Activated effector memory CD4-positive, alpha-beta T cell treated with Interleukin-2 at 50 U/mL for 16 hours (primary cell): Measurements from ENCODE around the gene EDEM2.
"Not testable (repeated sequence)": the region's sequence is repeated elsewhere in the genome, so short reads cannot be mapped to it uniquely, and the experiment has no call there.

Experiments used
- DNase-seq: peaks from one replicate; pipeline ENCODE4 v3.0.0-alpha.2; 2020

The EDEM2 gene

DNA sequence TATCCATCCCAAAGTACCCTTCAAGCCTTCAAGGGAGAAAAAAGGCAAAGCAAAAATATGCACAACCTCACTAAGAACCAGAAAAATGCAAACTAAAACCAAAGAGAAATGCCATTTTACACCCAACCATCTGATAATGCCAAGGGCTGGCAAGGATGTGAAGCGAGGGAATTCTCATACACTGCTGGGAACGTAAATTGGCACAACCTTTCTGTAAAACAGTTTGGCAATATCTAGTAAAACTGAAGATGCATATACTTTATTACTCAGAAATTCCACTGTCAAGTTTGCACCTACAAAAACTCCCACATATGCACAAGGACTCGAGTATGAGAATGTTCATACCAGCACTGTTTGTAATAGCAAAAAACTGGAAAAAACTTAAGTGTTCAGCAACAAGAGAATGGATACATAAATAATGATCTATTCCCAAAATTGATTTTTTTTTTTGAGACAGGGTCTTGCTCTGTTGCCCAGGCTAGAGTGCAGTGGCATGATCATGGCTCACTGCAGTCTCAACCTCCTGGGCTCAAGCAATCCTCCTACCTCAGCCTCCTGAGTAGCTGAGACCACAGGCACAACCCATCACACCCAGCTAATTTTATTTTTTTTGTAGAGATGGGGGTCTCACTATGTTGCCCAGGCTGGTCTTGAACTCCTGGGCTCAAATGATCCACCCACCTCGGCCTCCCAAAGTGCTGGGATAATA, 21.7 kb upstream of the EDEM2 start:
- not testable (repeated sequence) for DNase-seq

DNA sequence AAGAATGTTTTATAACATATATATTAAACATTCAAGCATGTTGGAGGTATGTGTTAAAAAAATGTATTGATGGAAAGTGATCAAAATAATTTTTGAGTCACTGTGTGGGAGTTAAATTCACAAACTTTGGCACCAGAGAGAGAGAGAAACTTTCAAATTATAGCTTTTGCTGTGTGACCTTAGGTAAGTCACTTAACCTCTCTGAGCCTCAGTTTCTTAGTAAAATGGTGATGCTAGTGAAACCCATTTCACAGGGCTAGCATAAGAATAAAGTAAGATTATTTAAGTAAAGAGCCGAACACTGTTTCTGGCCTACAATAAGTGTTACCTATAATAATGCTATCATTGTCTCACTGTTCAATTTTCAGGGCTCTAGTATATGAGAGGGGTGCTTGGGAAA, 20.7 kb upstream of the EDEM2 start:
- no peak for DNase-seq

DNA sequence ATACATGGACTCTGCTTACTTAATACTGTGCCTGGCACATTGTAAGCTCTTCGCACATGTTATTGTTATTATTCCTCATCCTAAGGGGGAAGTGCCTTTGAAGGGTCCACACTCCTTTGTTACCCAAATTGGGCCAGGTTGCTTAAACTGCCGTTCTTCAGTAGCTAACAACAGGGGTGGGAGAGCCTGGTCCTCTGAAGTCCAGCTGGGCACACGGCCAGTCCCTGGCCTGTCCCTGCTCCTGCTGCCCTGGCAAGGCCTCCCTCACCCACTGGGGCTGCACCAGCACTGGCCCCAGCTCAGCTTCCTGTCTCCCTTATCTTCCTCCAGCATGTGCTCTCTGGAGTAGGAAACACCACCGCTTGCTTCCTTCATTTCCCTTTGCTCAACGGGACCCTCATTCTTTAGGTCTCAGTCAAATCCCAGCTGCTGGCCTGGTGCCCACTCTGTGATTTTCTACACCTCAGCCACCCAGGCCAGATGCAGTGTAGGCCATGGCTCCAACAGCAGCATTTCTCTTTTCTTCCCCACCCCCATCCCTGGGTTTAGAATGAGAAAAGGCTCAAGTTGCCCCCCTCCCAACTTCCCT, 19.2 kb upstream of the EDEM2 start:
- no peak for DNase-seq

DNA sequence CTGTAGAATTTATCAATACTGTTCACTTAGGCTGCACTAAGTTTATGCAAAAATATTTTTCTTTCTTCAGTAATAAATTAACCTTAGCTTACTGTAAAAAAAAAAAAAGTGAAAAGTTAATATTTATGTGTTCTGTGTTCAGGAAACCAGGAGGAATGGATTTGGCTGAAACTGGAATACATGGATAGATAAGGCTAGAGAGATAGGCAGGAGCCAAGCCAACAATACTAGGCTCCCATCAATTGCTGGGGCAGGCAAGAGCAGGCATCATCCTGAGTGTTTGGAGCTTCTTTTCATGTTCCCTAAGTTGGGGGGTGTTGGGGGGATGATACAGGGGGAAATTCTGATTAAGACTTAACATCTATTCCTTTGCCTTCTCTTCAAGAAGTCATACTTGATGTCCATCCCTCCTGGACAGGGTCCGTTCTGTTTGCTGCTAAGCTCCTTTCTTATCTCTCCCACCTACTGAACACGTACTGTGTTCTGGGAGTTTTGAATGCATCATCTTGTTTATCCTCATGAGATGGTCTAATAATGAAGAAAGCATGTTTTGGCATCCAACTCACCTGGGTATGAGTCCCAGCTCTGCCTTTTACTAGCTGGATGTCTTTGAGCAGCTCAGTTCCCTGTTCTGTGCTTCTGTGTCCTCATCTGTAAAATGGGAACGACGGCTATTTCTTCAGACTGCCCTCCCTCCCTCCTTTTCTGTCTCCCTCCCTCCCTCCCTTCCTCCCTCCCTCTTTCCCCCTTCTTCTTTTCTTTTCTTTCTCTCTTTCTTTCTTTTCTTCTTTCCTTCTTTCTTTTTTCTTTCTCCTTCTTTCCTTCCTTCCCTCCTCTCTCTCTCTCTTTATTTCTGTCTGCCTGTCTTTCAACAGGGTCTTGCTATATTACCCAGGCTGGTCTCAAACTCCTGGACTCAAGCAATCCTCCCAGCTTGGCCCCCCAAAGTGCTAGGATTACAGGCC, 18.4 kb upstream of the EDEM2 start:
- DNase-seq, result no peak

DNA sequence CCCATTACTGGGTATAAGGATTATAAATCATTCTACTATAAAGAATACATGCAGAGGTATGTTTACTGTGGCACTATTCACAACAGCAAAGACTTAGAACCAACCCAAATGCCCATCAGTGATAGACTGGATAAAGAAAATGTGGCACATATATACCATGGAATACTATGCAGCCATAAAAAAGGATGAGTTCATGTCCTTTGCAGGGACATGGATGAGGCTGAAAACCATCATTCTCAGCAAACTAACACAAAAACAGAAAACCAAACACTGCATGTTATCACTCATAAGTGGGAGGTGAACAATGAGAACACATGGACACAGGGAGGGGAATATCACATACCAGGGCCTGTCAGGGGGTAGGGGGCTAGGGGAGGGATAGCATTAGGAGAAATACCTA, 17.4 kb upstream of the EDEM2 start:
- not testable (repeated sequence) for DNase-seq

DNA sequence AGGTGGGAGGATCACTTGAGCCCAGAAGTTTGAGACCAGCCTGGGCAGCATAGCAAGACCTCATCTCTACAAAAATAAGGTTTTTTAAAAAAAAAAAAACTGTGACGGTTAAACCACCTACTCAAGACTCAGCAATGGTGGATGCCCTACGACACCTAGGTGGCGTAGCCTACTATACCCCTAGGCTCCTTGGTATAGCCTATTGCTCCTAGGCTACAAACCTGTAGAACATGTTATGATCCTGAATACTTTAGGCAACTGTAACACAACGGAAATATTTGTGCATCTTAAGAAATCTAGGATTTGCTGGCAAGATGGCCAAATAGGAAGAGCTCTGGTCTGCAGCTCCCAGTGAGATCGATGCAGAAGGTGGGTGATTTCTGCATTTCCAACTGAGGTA, 13.2 kb upstream of the EDEM2 start:
- not testable (repeated sequence) for DNase-seq

DNA sequence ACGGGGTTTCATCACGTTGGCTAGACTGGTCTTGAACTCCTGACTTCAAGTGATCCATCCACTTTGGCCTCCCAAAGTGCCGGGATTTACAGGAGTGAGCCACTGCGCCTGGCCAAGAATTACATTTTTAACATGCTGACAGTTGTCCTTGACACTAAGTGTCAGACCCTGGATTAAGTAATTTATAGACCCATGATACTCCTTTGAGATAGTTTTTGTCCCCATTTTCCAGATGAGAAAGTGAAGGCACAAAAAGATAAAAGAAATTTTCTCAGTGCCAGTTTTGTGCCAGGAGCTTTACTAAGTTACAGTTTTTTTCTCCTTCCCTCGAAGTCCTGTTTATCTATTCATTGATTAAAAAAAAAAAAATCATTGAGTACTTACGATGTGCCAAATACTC, 9.8 kb upstream of the EDEM2 start:
- DNase-seq, result no peak

DNA sequence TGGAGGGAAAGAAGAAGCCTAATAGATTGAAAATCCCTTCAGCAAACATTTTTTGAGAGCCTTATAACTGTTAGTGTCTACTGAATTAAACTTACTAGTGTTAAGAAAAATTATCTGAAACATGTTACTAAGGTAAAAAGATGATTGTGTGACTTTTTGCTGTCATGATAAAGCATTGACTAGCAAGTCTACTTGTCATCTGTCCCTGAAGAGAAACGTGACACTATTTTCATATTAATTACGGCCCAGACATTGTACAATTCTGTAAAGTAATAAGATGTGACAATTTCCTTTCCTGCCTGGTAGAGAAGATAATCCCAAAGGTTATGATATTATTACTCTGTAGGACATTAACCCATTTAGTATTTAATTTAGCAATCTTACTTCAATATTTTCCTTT, 8.8 kb upstream of the EDEM2 start:
- no peak for DNase-seq

DNA sequence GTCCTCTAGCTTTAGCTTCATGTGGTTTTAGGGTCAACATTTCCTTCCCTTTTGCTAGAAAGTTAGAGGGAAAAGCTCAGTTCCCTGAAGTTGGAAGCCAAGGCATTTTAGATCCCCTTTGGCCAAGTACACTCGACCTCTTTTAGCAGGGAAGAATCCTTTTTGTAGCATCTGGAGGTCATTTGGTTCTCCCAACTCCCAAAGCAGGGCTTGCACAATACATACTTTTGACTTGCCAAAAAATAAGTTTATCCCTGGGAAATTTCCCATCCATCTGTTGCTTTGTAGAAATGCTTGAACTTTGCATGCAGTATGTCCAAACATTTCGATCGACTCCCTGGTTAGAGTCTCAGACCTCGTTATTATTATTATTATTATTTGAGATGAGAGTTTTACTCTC, 4.6 kb upstream of the EDEM2 start:
- no peak for DNase-seq

DNA sequence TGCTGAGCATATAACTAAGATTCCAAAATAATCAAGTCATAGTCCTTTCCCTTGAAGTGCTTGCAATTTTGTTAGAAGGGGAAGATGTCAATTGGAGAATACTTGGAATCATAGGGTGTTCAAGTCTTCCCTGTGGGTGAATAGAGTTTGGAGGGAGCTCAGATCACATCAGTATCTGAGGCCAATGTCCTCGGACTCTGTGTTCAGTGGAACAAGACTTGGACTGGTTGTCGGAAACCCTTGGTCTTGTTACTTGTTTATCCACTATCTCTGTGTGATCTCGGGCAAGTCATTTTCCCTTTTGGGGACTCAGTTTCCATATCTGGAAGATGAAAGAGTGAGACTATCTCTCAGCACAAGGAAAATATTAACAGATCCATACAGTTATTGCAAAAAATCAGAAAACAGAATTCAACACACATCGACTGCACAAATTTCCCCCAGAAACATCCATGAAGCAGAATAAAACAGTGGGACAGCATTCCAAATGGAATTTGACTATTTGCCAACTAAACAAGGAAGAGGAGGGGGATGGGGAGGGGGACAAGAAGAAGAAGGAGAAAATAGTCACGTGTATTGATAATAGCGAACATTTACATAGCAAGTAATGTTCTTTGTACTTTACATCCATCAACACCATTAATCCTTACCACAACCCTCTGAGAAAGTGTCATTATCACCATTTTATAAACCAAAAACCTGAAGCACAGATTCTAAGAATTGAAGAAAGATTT, 3.9 kb upstream of the EDEM2 start:
- no peak for DNase-seq

DNA sequence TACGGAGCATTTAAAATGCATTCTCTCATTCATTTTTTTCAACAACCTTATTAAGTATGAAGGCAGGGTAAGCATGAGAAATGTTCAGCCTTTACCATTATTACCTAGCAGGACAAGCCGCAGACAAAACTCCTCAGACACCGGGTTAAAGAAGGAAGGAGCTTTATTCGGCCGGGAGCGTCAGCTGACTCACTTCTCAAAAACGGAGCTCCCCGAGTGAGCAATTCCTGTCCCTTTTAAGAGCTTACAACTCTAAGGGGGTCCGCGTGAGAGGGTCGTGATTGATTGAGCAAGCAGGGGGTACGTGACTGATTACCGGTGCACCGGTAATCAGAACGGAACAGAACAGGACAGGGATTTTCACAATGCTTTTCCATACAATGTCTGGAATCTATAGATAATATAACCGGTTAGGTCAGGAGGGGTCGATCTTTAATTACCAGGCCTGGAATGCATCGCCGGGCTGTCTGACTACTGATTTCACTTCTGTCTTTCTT, 487 bp upstream of the EDEM2 start:
- not testable (repeated sequence) for DNase-seq

DNA sequence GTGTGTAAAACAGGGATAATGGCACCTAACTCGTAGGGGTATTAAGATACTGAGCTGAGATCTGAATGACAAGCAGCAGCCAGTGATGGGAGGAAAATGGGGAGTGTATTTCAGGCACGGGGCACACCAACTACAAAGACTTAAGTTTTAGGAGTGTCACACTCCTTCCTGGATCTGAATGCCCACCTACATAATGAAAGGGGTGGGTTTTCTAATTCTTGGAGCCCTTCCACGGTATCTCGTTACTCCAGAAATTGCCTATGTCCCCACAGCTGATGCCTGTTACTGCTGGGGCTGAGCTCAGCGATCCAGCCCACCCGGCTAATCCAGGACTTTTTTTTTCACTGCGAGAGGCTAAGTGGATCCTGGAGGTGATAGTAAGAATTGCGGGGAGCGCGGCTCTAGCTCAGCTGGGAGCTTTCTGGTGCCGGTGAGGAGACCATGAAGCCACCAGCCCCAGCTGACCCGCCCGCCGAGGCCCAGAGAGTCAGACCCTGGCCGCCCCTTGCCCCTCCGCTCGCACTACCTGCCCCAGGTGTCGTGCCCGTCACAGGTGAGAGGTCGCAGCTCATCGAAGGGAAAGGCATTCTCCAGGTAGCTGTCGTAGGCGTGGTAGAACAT, 727 bp downstream of the EDEM2 start:
- peak; percentile 7 for DNase-seq

DNA sequence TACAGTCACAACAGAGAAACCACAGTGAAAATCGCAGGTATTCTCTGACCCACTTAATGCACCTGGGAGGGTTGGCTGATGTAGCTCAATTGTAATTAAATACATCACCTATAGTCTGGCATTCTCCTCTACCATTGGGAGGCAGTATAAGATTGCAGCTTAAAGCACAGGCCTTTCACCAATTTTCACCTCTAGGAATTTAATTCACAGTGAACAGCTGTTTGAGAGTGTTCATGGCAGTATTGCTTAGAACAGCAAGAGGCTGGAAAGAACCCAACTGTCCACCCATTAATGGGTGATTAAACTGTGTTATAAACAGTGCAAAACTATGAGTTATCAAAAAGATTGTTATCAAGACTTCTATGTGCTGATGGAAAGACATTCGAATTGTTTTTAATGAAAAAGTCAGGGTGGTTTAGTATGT, 2.0 kb downstream of the EDEM2 start:
- no peak for DNase-seq

DNA sequence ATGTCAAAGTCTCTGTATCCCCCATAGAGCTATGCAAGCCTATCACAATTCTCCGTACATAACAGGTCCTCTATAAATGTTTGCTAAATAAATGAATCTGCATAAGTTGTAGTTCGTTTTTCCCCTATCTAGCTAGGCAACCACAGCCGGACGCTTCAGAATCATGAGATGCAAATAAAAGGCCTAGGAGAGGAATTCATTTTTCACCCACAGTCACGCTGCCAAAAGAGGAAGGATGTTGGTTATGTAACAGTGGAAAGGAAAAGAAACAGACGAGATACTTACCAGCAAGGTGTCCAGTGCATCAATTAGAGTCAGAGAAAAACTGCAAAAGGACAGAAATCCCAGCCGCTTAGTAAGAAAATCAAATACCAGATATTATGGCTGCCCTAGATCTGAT, 2.4 kb downstream of the EDEM2 start:
- DNase-seq, result no peak

DNA sequence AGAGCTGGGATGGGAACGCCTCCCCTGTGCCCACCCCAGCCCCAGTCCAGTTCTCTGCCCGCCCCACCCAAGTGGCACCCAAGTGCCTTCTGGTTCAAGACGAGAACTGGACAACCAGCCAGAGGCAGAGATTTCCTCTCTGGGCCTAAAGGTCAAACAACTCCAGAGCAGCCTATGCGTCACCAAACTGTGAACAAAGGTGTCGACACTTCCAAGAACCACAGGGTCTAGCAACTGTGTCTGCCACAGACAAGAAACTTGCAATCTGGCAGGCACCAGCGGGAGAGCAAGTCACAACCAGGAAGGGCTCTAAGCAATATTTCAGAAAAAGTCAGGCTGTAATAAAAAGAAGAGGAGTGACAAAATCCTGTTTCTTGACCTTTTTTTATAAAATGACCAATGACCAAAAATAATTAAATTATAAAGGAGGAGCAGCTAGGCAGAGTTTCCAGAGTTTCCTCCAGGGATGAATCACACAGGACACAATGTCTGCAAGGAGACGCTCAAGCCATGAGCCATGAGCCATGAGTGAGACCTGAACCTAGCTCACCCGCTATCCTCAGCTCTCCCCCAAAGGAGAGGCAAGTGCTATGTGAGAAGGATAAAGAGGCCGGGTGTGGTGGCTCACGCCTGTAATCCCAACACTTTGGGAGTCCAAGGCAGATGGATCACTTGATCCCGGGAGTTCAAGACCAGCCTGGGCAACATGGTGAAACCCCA, 11.1 kb downstream of the EDEM2 start:
- DNase-seq, result no peak

DNA sequence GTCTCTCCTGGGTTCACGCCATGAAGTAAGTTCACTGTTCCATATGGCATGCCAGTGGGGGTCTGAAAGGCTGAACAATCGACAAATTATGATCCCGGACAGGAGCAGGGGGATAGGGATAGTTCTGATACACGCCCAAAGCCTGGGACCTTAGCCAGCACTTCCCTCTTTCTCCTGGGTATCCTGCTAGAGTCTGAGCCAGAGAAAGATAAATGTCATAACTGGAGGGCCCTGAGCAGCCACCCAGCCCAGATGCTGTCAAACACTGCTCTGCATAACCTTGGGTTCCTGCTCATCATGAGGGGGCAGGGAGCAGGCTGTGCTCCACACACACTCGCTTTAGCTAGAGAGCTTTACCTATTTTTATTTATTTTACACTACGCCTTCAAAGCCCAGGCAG, 12.3 kb downstream of the EDEM2 start:
- DNase-seq, result no peak

DNA sequence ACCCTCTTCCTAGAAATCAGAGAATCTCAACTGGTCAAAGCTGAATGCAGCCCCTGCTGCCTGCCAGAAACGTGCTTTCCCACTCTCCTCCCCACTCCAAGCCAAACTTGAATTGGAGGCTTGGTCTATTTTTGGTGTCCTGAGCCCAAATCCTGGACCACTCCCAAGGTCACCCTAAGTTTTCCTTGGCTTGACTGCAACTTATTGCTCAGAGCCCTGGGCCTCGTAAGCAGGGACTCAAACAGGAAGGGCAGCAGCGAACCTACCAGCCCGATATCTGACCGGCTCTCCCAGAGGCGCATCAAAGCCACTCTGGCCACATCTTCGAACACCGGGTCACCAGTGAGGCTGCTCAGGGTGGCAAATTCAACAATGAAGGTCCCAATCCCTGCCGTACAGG, 12.7 kb downstream of the EDEM2 start:
- no peak for DNase-seq

DNA sequence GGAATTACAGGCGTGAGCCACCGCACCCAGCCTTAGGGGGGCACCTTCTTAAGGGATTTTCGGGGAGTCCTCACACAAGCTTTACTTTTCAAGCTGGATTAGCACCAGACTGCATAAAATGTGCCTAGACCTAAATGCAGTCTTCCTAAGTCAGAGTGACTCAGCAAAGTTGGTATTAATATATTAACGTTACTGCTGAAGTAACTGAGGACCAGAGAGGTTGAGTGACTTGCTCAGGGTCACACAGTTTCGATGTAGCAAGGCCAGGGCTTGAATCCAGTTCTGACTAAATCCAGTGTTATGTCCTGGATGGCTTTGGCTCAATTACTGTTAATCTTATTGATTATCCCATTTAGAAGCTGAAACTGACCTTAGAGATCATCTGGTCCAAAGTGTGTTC, 13.4 kb downstream of the EDEM2 start:
- DNase-seq, result no peak

DNA sequence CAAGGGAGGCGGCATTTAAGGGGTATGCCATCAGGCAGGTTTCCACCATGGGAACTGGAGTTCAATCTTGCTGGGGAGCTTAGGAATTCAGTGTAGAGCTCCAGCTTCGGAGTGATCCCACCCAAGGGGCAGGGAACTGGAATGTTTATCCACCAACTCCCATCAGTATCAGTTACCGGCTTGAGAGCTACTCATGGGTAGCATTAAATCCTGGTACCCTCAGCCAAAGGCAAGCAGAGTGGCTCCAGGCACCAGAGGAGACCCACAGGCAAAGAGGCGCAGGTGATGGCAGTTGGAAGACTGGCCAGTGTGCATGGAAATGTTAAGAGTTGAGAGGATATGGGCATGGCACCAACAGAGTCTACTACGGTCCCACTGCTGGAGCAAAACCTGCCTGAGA, 14.1 kb downstream of the EDEM2 start:
- DNase-seq, result no peak

DNA sequence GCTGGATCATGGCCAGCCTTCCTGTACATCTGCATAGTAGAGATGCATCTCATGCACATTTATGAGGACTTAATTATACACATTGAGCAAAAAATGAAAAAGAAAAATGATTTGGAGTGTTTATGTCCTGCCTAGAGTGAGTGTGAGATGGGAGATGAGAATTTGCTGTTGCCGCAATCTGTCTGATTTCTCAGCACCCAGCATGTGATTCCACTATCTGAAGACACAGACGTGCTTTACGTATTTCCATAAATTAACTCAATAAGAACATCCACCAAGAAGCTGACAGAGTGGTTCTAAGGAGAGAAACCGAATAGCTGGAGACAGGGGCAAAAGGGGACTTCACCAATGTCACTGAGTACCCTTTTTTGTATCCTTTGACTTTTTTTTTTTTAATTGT, 15.2 kb downstream of the EDEM2 start:
- no peak for DNase-seq

DNA sequence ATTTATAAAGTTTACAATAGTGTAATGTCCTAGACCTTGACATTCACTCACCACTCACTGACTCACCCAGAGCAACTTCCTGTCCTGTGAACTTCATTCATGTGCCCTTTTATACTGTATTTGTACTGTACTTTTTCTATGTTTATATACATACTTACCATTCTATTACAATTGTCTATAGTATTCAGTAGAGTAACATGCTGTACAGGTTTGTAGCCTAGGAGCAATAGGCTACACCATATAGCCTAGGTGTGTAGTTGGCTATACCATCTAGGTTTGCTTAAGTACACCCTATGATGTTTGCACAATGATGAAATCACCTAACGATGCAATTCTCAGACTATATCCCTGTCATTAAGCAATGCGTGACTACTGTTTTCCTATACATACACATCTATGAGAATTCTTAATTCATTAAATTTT, 17.5 kb downstream of the EDEM2 start:
- DNase-seq, result no peak

DNA sequence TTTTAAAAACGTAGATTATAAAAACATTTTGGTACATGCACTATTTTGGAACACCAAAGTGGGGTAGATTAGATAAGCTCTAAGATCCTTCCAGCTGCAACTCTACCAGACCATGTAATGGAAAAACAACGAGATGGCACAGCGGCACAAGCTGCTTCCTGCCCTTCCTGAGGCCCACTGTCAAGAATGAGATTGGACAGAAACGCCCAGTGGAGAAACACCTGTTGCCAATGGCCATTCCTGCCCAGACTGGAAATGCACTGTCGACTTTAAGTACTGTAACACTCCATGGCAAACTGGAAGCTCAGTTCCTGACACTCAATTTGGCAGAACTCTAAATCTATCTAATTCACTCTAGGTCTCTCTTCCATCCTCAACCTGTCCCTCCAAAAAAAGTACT, 21.4 kb downstream of the EDEM2 start:
- DNase-seq, result no peak
